ENCODE measurements around the gene OVOL3. TPM values are rescaled to one million over a fixed set of nuclear protein-coding genes. Genes with fewer than 3 reads are reported as not detected.

Gene OVOL3
- total RNA-seq, 1 donor from 2014 or later = not detected

GRCh38 chr19:36116344-36116637, 5.3 kb downstream of the OVOL3 start:
- Histone ChIP-seq H3K27ac (peak overlapping the region; percentile 87), H3K4me1 (peaks cover 34% of the 10 kb centered on the region), H3K27me3 (no peaks in the 10 kb centered on the region), H3K9me3 (no peaks in the 10 kb centered on the region), H3K36me3 (peaks cover 0 to 37% of the 10 kb centered on the region in 2 donors), H3K4me3 (peak overlapping the region; percentile 91 to 93)
- TF ChIP-seq POLR2A (IDR thresholded peaks at IDR 0.05) (no peak), POLR2AphosphoS5 (IDR thresholded peaks at IDR 0.05; ENCODE audit: insufficient read depth in 1 of 2, low read depth in 1 of 2) (no peak)
- TF ChIP-seq, protein P1, sequence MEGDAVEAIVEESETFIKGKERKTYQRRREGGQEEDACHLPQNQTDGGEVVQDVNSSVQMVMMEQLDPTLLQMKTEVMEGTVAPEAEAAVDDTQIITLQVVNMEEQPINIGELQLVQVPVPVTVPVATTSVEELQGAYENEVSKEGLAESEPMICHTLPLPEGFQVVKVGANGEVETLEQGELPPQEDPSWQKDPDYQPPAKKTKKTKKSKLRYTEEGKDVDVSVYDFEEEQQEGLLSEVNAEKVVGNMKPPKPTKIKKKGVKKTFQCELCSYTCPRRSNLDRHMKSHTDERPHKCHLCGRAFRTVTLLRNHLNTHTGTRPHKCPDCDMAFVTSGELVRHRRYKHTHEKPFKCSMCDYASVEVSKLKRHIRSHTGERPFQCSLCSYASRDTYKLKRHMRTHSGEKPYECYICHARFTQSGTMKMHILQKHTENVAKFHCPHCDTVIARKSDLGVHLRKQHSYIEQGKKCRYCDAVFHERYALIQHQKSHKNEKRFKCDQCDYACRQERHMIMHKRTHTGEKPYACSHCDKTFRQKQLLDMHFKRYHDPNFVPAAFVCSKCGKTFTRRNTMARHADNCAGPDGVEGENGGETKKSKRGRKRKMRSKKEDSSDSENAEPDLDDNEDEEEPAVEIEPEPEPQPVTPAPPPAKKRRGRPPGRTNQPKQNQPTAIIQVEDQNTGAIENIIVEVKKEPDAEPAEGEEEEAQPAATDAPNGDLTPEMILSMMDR (IDR thresholded peaks at IDR 0.05) = no peak
- DNase-seq (ENCODE audit: extremely low spot score in 2 of 2) = no peak
- intact Hi-C loops (cut with DNase I) = loop anchor here (10.0 kb wide), 1 partner anchor 61 kb away; the partner anchor contains the start of genes THAP8 and WDR62

GRCh38 chr19:36120092-36120983, 9.4 kb downstream of the OVOL3 start:
- Histone ChIP-seq H3K27me3 (no peaks in the 10 kb centered on the region), H3K9me3 (no peaks in the 10 kb centered on the region), H3K27ac (no peak overlapping the region), H3K4me1 (peaks cover 23% of the 10 kb centered on the region), H3K4me3 (no peak overlapping the region), H3K36me3 (peaks cover 0 to 51% of the 10 kb centered on the region in 2 donors)
- no peak for DNase-seq (ENCODE audit: extremely low spot score in 2 of 2)
- TF ChIP-seq, protein P1 (IDR thresholded peaks at IDR 0.05) = no peak
- TF ChIP-seq POLR2A (IDR thresholded peaks at IDR 0.05) (no peak), POLR2AphosphoS5 (IDR thresholded peaks at IDR 0.05; ENCODE audit: insufficient read depth in 1 of 2, low read depth in 1 of 2) (no peak)
- intact Hi-C loops (cut with DNase I) = no loop called here

DNA sequence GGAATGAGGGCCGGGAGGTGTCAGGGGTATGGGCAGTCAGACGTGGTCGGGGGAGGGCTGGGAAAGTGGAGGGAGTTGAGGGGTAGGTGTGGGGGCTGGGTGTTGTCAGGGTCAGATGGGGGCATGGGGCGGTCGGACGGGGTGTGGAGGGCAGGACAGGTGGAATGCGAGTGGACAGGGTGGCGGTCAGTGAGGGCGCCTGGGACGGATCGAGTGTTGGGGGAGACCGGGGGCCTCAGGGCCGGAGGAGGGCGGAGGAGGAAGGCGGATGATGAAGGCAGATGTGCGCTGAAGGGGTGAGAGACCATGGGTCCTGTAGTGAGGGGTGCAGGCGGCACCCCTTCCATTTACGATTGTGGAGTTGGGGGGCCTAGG, 10.0 kb downstream of the OVOL3 start:
- intact Hi-C loops (cut with DNase I) = no loop called here
- H3K36me3 ChIP-seq = peaks cover 0 to 58% of the 10 kb centered on the region in 2 donors

DNA sequence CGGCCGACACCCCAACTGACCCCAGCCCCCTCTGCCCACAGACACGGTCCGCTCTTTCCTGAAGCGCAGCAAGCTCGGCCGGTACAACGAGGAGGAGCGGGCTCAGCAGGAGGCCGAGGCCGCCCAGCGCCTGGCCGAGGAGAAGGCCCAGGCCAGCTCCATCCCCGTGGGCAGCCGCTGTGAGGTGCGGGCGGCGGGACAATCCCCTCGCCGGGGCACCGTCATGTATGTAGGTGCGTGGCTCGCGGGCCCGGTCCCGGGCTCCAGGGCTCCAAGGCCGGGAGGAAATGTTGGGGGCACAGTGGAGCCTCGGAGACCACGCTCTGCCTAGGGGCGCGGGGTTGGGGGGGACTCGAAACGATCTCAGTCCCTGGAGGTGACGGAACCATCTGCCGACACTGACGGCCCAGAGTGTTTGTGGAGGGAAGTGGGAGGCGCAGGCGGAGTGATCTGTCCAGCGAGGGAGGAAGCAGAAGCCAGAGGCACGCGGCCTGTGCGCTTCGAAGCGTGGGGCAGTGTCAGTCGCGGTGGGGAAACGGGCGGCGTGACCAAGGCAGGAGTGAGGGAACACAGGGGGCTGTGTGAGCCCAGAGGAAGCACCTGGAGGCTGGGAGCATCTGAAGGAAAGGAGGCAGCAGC, 10.7 kb downstream of the OVOL3 start:
- intact Hi-C loops (cut with DNase I) = no loop called here
- peaks cover 0 to 59% of the 10 kb centered on the region in 2 donors for H3K36me3 ChIP-seq
- H3K27ac ChIP-seq = no peak overlapping the region
- no peak for DNase-seq (ENCODE audit: extremely low spot score in 2 of 2)
- H3K4me3 ChIP-seq = no peak overlapping the region
- H3K9me3 ChIP-seq = no peaks in the 10 kb centered on the region
- no peaks in the 10 kb centered on the region for H3K27me3 ChIP-seq
- peaks cover 13% of the 10 kb centered on the region for H3K4me1 ChIP-seq
- TF ChIP-seq POLR2A (IDR thresholded peaks at IDR 0.05) (no peak), POLR2AphosphoS5 (IDR thresholded peaks at IDR 0.05; ENCODE audit: insufficient read depth in 1 of 2, low read depth in 1 of 2) (no peak)
- TF ChIP-seq, protein P1 (IDR thresholded peaks at IDR 0.05) = no peak

More for the DNA sequence above, 10.0 kb downstream of the OVOL3 start:
- Histone ChIP-seq H3K27me3 (no peaks in the 10 kb centered on the region), H3K9me3 (no peaks in the 10 kb centered on the region), H3K27ac (no peak overlapping the region), H3K4me3 (no peak overlapping the region), H3K4me1 (peaks cover 20% of the 10 kb centered on the region)
- TF ChIP-seq POLR2A (IDR thresholded peaks at IDR 0.05) (no peak), POLR2AphosphoS5 (IDR thresholded peaks at IDR 0.05; ENCODE audit: insufficient read depth in 1 of 2, low read depth in 1 of 2) (no peak)
- TF ChIP-seq, protein P1 (IDR thresholded peaks at IDR 0.05) = no peak
- DNase-seq (ENCODE audit: extremely low spot score in 2 of 2) = no peak

Data from vagina (tissue), 2 donors.